ENCODE measurements around the gene OR13C8. TPM values are rescaled to one million over a fixed set of nuclear protein-coding genes. Genes with fewer than 3 reads are reported as not detected.

The OR13C8 gene
- polyA plus RNA-seq, 1 of the 3 experiments (the other 2 are of a cell fraction) = not detected

DNA sequence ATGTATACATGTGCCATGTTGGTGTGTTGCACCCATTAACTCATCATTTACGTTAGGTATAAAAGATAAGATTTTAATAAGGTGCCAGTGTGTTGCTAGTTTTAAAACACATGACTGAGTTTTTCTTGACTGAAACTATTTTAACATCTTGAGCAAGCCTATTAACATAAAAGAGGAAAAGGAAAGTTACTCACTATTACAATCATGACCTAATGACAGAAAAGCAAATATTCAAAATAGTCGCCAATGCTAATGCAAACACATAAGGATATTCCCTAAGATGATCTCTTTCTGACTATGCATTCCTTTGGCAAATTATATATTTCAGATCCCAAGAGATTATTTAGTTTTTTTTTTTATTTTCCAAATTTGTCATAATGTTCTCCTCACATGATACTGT is 42.2 kb downstream of the OR13C8 start:
- POLR2A ChIA-PET = no interaction called here
- TF ChIP-seq PBX3 (IDR thresholded peaks at IDR 0.05) (no peak), MXI1 (IDR thresholded peaks at IDR 0.05; ENCODE audit: low read depth, low read length) (no peak), SIN3A (IDR thresholded peaks at IDR 0.05; ENCODE audit: borderline replicate concordance, low read depth, low read length) (no peak)

GRCh38 chr9:104617418-104617817 is 48.5 kb downstream of the OR13C8 start:
- Histone ChIP-seq H4K20me1 (ENCODE audit: insufficient read depth) (no peaks in the 10 kb centered on the region), H3K79me2 (ENCODE audit: insufficient read depth) (no peaks in the 10 kb centered on the region), H3K4me2 (no peak overlapping the region), H3K4me3 (ENCODE audit: low read depth in 2 of 2, low read length in 1 of 2) (no peak overlapping the region), H2AFZ (ENCODE audit: low read depth) (no peak overlapping the region), H3F3A (replicated peaks; ENCODE audit: insufficient read depth) (no peaks in the 10 kb centered on the region), H3K4me1 (ENCODE audit: control insufficient read depth in 1 of 2, insufficient read depth in 2 of 2, low read depth in 1 of 2, low read length in 1 of 2) (no peaks in the 10 kb centered on the region), H3K9me2 (no peaks in the 10 kb centered on the region), H3K27me3 (ENCODE audit: insufficient read depth) (no peaks in the 10 kb centered on the region), H3K36me3 (replicated peaks in 1 of 2; ENCODE audit: control insufficient read depth in 1 of 2, insufficient read depth in 2 of 2, low read length in 1 of 2) (no peaks in the 10 kb centered on the region), H3K9ac (no peak overlapping the region), H3K27ac (ENCODE audit: low read depth in 2 of 2, low read length in 1 of 2) (no peak overlapping the region), H3K9me3 (no peaks in the 10 kb centered on the region)
- ChIA-PET POLR2A (no interaction called here), CTCF (no interaction called here)
- DNase-seq = no peak
- TF ChIP-seq, protein P1, sequence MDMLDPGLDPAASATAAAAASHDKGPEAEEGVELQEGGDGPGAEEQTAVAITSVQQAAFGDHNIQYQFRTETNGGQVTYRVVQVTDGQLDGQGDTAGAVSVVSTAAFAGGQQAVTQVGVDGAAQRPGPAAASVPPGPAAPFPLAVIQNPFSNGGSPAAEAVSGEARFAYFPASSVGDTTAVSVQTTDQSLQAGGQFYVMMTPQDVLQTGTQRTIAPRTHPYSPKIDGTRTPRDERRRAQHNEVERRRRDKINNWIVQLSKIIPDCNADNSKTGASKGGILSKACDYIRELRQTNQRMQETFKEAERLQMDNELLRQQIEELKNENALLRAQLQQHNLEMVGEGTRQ (IDR thresholded peaks at IDR 0.05; ENCODE audit: borderline replicate concordance, low read depth, low read length) = no peak
- TF ChIP-seq MAX (IDR thresholded peaks at IDR 0.05; ENCODE audit: low read depth) = no peak
- no peak for TF ChIP-seq PBX3 (IDR thresholded peaks at IDR 0.05)
- TF ChIP-seq YY1 (IDR thresholded peaks at IDR 0.05; ENCODE audit: low read depth) = no peak
- no peak for TF ChIP-seq MEF2A (IDR thresholded peaks at IDR 0.05; ENCODE audit: borderline replicate concordance, low read depth)
- TF ChIP-seq ELF1 (IDR thresholded peaks at IDR 0.05) = no peak
- TF ChIP-seq REST (IDR thresholded peaks at IDR 0.05; ENCODE audit: low read depth, low read length) = no peak
- no peak for TF ChIP-seq FOSL2 (IDR thresholded peaks at IDR 0.05; ENCODE audit: borderline replicate concordance, low read depth)
- TF ChIP-seq USF1 (IDR thresholded peaks at IDR 0.05; ENCODE audit: borderline replicate concordance, low read depth) = no peak
- TF ChIP-seq FOXJ3 (CRISPR knock-in tag; IDR thresholded peaks at IDR 0.05) = no peak
- TF ChIP-seq GATA2 (CRISPR knock-in tag; IDR thresholded peaks at IDR 0.05) = no peak
- TF ChIP-seq TAF1 (IDR thresholded peaks at IDR 0.05; ENCODE audit: borderline replicate concordance, low read depth, low read length) = no peak
- no peak for TF ChIP-seq TCF12 (IDR thresholded peaks at IDR 0.05)

More for the DNA sequence above, 42.2 kb downstream of the OR13C8 start:
- CTCF ChIA-PET = no interaction called here
- no peak overlapping the region; the same call in 1 of the 2 replicates for H2AFZ ChIP-seq (ENCODE audit: low read depth)
- H3K9me2 ChIP-seq = no peaks in the 10 kb centered on the region
- no peaks in the 10 kb centered on the region for H4K20me1 ChIP-seq (ENCODE audit: insufficient read depth)
- DNase-seq = no peak
- no peak overlapping the region for H3K4me2 ChIP-seq
- no peaks in the 10 kb centered on the region for H3K79me2 ChIP-seq (ENCODE audit: insufficient read depth)
- no peaks in the 10 kb centered on the region for H3F3A ChIP-seq (replicated peaks; ENCODE audit: insufficient read depth)
- no peak overlapping the region for H3K9ac ChIP-seq
- no peak overlapping the region for H3K27ac ChIP-seq (ENCODE audit: low read depth in 2 of 2, low read length in 1 of 2)
- H3K4me3 ChIP-seq (ENCODE audit: low read depth in 2 of 2, low read length in 1 of 2) = no peak overlapping the region
- H3K27me3 ChIP-seq (ENCODE audit: insufficient read depth) = no peaks in the 10 kb centered on the region
- H3K9me3 ChIP-seq = no peaks in the 10 kb centered on the region
- no peaks in the 10 kb centered on the region for H3K36me3 ChIP-seq (replicated peaks in 1 of 2; ENCODE audit: control insufficient read depth in 1 of 2, insufficient read depth in 2 of 2, low read length in 1 of 2)
- no peaks in the 10 kb centered on the region for H3K4me1 ChIP-seq (ENCODE audit: control insufficient read depth in 1 of 2, insufficient read depth in 2 of 2, low read depth in 1 of 2, low read length in 1 of 2)
- WGBS (ENCODE audit: low lambda C conversion rate) = 34% methylated on average over 2 of the region's 2 CpGs

All from SK-N-SH (cell line).